Stimulated activated CD4-positive, alpha-beta T cell treated with anti-CD3 and anti-CD28 coated beads, Interleukin-12 subunit alpha, Interleukin-12 subunit beta, amount 100 ng/mL, for 24 hours (primary cell): ENCODE measurements around the gene MED10.

Source experiments
- DNase-seq, 2 experiments: peaks; one replicate each; pipeline ENCODE4 v3.0.0-alpha.2; 2020; ENCODE audit warnings: low read depth in 2 of 2

The MED10 gene

DNA sequence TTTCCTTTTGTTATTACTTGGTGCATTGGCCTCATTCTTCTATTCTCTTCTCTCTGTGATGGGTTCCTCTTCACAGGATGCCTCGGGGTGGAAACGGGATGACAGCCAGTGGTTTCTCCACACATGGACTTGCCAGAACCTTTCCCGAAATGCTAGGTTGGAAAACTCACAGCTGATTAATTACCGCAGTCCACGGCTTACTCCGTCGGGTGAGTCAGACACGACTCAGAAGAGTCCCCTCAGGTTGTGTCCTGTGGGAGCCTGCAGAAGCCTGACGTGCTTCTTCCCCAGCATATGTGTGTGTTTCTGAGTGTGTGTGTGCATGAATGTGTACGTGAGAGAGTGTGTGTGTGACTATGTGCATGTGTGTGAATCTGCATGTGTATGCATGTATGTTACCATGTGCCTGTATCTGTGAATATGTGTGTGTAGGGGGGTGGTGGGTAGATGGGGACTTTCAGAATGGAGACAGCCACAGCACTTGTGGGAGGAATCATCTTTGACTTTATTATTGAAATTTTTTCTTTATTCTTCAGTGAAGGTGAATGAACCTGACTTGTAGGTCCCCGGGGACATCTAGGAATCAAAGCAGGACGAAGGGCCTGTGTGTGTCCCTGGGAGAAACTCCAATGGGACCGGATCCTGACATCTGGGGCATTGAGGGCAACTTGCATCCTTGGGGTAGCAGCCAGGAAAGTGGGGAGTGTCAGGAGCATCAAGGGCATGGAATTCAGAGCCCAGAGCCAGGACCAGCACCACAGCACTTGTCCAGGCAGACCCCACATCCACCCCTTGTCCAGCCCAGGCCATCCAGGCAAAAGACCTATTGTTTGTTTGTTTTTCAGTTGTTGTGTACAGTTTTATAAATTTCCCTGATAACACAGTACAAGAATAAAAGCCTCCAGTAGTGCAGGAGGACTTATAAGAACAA, 21.9 kb upstream of the MED10 start:
- no peak for DNase-seq

DNA sequence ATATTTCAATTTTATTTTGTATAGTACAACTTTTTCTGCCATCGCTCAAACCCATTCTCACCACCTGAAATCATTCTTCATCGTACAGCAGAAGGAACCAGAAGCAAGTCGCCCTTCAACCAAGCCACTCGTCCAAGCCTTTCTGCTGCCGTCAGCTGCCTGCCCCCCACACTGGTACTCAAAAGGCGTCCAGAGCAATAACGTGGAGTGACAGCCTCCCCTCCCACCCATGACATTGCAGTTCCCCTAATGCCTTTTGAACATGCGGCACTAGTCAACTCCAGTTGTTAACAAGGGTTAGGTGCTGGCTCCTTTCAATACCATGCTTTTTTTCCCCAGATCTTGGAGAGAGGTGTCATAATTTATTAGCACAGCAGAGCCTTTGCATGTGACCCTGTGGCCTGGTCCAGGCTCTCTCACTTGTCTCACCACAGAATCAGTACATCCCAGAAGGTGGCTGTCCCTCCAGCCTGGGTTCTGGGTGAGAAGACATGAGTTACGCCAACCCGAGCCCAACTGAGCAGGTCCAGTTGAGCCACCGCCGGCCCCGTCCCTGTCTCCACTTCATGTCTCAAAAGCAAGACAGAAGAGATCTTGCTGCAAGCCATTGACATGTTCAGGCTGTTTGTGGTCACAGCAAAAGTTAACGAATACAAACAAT, 20.4 kb upstream of the MED10 start:
- DNase-seq = no peak

DNA sequence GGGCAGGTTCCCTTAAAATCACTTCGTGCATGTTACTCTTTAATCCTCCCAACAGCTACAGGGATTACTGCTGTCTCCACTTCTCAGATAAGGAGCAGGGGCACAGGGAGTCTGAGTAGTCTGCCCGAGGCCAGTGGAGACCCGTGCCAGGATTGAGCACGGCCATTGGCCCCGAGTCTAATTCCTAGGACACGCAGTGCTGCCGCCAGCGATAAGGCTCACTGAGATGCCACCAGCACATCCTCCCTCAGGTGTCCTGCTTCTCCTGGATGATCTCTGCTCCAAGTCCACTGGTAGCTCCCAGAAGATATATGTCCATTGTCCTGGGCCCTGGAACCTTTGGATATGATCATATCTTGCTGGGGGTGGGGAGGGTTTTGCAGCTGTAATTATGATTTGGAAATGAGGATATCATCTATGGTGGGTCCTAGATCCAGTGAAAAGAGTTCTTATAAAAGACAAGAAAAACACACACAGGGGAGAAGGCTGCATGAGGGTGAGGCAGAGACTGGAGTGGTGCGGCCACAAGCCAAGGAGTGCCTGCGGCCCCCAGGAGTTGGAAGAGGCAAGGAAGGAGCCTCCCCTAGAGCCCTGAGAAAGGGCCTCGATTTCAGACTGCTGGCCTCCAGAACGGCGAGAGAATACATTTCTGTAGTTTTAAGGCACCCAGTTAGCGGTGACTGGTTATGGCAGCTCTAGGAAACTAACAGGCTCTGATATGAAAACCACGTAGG, 19.4 kb upstream of the MED10 start:
- DNase-seq = no peak

DNA sequence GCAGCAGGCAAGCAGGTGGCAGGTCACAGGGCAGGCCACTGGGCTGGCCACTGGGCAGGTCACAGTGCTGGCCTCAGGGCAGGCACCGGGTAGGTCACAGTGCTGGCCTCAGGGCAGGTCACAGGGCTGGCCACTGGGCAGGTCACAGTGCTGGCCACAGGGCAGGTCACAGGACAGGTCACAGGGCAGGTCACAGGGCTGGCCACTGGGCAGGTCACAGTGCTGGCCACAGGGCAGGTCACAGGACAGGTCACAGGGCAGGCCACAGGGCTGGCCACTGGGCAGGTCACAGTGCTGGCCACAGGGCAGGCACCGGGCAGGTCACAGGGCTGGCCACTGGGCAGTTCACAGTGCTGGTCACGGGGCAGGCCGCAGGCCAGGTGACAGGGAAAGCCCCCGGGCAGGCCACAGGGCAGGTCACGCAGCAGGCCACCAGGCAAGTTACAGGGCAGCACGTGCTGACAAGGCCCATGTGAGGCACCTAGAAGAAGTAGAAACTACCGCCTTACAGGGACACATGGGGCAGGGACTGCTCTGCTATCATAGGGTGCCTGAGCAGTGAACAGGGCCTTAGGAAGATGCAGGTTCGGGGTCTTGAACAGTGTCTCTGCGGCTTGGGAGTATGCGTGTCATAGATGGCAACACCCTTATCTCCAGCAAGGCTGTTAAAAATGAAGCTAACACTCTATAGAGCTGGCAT, 18.6 kb upstream of the MED10 start:
- DNase-seq = no peak

DNA sequence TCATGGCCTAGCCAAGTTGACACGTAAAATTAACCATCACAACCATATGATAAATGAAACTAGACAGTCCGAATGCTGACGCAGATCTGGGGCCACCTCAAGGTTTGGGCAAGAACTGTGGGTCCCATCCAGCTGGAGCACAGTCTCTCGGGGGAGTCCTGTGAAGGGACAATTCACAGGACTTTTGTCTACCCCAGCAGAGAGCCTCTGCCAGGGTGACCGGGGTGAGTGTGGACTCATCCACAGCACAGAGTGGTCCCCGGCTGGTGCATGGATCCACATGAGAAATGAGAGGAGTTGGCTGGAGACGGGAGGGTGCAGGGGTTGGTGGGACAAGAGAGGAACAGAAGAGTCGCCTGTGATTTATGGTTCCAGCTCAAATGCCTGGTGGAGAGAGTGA, 17.7 kb upstream of the MED10 start:
- DNase-seq = no peak

DNA sequence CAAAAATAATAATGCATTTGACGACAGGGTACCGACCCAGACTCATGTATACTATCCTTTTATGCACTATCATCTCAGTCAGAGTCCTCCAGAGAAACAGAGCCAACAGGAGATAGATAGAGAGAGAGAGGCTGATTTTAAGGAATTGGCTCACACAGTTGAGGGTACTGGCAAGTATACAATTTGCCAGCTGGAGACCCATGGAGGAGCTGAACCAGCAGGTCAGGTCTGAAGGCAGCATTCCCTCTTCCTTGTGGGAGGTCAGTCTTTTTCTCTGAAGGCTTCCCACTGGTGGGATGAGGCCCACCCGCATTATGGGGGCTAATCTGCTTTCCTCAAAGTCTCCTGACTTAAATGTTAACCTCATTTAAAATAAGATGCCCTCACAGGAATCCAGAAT, 17.3 kb upstream of the MED10 start:
- no peak for DNase-seq

DNA sequence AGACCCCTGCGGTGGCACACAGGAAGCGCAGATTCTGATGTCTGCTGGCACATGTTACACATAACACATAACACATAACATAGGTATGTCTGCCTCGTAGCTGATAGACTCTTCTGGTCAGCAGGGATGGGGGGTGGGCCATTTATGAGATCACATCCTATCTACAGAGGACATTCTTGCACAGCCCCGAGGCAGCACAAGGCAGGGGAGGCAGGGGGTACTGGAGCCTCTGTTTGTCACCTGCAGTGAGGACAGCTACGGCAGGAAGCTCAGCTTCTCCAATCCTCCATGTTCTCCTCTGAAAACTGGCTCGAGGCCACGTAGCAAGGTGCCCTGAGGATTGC, 16.7 kb upstream of the MED10 start:
- no peak for DNase-seq

DNA sequence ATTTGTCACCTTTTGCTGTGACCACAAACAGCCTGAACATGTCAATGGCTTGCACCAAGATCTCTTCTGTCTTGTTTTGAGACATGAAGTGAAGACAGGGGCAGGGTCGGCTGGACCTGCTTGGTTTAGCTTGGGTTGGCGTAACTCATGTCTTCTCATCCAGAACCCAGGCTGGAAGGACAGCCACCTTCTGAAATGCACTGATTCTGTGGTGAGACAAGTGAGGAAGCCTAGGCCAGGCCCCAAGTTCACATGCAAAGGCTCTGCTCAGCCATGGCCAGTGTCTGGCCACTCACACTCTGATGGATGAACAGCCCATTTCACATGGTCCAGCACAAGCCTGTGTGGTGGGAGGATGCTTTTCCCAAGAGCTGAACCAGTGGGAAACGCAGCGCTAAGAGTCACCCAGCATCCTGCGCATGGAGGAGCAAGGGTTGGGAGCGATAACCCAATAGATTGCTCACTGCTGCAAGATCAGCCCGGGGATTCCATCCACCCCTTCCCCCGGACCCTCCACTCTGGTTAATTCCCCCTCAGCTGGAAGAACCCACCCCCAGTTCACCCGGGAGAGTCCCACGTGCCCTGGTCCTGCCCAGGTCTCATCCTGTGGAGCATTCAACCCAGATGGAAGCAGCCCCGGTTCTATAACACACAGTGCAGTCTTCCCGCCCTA, 16.2 kb upstream of the MED10 start:
- DNase-seq = no peak

DNA sequence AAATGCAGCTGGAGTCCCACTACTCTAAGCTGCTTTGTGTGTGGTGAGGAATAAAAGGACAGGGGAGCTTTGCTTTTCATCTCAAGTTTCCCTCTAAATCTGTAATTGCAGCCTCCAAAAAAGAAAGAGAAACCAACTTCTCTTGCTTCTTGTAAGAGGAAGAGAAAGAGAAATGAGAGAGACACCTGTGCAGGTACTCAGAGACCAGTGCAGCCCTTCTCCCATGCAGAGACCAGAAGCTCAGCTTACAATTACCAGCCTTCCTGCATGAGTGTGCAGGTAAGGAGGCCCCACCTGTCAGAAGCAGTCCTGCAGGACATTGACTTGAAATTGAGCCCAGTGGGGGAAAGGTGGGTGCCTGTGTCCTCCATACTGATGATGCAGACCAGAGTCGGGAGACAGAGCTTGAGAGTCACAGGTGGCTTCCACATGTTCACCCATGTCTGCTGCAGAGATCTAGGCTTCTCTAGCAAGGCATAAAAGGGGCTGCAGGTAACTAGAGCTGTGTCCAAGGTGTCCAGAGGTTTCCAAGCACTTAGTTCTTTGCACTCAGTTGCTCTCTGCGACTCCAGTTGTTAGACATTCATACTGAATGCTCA, 15.3 kb upstream of the MED10 start:
- no peak for DNase-seq

DNA sequence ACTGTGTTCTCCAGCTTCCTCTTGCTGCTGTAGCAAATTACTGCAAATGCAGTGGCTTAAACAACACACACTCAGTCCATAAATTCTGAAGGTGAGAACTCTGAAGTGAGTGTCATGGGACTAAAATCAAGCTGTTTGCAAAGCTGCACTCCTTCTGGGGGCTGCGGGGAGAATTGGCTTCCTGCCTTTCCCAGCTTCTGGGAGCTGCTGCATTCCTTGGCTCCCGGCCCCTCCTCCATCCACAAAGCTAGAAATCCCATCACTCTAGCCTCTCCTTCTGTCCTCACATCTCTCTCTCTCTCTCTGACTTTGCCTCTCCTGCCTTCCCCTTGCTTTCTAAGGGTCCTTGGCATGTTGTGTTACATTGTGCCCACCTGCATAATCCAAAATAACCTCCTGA, 14.2 kb upstream of the MED10 start:
- DNase-seq = no peak

DNA sequence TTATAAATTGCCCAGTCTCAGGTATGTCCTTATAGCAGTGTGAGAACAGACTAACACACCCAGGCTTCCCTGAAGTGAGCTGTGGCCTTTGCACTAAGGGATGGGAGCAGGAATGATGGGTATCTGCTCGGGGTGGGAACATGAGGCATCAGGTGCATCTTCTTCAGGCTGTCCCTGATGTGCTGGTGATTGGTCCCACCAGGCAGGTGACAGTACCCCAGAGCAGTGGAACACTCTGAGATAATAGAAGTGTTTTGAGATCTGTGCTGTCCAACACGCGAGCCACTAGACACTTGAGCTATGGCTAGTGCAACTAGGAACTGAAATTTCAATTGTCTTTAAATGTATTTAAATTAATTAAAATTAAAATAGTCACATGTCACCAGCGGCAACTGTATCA, 12.8 kb upstream of the MED10 start:
- DNase-seq = no peak

DNA sequence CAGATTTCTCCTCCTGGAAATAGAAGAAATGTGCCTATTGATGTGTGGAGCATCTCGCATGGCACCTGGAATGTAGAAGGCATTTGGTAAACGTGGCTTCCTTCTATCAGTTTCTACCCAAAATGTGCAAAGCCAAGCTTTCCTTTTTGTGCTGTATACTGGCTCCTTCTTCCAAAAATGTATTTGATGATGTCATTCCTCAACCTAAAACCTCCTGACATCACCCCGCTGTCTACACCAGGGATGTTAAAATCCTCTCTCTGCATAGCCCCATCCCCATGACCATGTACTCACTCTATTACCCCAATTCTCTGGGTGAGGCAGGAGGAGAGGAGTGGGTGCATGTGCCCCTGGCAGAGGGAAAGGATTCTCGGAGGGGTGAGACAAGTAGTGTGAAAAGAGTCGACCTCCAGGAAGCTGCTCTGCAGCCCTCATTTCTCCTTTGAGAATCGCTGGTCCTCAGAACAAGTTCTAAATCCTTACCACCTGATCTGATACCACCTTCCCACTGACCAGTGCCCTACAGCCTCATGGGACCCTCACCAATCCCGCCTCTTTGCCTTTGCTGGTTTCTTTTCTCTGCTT, 11.7 kb upstream of the MED10 start:
- no peak for DNase-seq

DNA sequence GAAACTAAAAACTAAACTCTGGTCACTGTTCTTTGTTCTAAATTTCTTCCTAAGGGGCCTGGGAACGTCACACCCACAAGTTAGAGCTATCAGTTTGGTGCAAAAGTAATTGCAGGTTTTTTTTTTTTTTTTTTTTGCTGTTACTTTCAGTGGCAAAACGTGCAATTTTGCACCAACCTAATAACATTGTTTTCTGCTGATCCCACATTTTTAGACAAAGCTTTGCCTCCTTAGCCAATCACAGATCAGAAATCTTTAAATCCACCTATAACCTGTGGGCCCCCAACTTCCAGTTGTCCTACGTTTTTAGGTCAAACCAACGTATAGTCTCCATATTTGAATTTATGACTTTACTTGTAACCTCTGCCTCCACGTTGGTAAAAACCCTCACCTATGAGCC, 11.1 kb upstream of the MED10 start:
- DNase-seq = no peak

DNA sequence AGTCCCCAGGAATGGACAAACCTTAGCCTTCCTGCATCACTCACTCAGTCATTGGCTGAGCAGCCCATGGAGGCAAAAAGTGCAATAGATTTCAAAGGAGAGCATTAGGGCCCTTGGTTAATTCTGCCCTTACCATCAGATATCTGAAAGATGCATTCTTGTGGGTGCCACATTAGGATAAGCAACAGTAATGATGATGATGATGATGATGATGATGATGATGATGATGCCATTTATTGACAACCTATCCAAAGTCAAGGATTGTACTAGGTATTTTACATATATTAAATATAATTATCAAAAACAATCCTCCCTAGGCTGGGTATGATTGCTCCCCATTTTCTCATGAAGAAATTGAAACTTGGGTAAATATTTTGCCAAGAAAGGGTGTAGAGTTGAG, 9.6 kb upstream of the MED10 start:
- no peak for DNase-seq

DNA sequence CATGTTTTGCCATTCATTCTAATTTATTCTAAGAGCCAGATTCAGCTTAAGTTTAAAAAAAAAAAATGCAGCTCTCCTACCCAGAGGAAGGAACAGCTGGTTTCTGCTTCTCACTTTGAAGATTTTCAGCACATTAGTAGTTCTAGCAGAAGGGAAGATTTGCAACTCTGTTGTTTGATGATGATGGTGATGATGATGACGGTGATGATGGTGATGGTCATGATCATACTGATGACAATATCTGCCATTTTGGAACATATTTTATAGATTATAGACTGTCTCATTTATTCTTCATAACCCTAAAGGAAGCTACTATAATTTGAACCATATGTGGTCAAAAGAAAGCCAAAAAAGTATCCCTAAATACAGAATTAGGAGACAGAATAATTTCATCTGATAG, 7.9 kb upstream of the MED10 start:
- no peak for DNase-seq

DNA sequence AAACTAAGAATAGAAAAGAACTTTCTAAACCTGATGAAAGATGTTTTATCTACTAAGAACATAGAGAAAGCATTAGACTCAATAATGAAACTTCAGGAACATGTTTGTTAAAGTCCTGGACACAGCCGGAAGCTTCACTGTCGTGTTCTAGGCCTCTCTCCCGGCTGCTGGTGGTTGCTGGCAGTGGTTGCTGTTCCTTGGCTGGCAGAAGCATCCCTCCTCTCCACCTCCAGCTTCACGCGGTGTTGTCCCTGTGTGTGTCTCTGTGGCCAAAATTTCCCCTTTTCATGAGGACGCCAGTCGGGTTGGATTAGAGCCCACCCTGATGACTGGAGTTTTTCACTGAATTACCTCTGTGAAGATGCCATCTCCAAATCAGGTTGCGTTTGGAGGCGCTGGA, 6.5 kb upstream of the MED10 start:
- DNase-seq = no peak

DNA sequence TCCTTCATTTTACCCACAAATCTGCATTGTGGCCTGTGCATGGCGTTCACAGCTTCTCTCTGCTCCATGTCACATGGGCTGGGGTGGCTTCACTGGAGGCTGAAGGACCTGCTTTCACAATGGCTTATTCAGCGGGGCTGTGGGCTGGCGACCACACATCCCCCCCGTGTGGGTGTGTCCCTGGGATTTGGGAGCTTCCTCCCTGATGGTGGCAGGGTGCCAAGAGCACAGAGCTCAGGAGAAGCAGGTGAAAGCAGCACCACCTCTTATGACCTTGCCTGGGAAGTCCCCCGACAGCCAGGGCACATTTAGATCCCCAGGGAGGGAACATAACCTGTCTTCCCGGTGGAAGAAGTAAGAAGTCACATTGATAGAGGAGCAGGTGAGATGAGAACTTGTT, 5.0 kb upstream of the MED10 start:
- no peak for DNase-seq

DNA sequence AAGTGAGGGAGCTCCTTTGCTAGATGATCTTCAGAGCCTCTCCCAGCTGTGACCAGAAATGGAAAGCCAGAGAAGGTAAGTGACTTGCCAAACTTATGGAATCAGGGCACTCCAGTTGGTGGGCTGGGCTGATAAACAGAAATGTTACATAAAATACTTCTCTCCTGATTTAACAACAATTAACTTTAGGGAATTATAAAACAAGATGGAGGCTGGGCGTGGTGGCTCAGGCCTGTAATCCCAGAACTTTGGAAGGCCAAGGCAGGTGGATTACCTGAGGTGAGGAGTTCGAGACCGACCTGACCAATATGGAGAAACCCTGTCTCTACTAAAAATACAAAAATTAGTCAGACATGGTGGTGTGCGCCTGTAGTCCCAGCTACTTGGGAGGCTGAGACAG, 899 bp upstream of the MED10 start:
- no peak for DNase-seq

DNA sequence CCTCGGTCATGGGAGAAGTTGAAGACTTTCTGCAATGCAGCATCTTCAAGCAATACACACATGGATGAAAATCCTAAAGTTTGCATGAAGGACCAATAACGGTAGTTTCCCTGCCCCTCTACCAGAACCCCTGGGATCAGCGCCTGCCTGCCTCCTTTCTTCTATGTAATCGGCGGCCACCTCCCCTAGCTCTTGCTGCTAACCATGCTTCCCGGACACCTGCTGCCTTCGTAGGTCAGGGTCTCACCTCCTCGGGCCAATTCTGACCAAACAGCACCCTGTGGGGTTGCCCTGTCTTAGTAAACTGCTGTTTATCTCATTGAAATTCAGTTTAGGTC, 388 bp upstream of the MED10 start:
- DNase-seq = no peak

DNA sequence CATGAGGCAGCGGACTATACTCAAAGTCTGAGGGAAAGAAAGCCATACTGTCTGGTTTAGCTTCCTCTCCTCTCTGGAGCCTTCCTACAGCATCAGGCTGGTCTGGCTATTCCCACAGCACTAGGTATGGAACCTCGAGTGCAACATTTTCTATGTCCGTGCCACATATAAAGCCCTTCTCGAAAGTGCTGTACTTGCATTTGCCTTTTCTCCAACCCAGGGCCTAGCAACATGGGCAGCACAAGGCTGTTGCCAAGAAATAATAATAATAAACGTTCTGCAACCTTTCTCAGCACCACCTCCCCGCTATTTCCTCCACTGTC, 804 bp downstream of the MED10 start:
- no peak for DNase-seq

DNA sequence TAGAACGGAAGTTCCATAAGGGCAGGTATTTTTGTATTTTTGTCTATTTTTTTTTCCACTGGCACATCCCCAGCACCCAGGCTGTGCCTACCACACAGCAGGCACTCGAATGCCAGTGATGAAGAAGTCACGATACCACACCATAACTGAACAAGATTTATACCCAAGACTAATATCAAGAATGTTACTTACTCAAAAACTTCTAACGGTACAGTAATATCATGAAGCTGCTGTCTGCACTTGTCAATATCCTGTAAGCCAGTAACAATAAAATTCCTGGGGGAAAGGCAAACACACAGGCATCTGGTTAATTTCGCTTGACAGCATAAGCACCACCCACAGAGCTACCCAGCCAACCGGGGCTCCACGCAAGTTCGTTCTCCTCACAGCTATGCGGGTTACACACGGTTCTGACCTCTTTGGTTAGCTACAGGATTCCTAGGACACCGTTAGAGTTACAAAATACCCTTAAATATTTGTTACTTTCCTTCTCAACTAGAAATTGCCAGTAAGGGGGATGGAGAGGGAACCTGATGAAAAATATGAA, 1.3 kb downstream of the MED10 start:
- no peak for DNase-seq
